ENCODE measurements around the gene RBM48.

Gene RBM48

DNA sequence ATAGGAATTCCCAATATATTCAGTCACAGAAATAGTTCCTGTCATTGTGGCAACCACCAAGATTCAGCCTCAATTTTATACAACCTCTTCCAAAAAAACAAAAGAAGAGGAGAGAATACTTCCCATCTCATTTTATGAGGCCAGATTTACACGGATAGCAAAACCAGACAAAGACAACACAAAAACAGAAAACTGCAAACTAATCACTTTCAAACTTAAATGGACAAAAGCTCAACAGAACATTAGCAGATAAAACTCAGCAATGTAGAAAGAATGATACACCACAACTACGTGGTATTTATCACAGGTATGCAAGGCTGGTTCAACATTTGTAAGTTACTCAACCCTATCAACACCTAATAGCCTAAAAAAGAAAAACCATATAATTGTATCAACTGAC is 22.2 kb upstream of the RBM48 start:
- ChIA-PET POLR2A (no interaction called here), CTCF (interaction anchor here (0.6 to 1.0 kb wide), 3 partner anchors 50 to 1797 kb away, joined by 3 to 4 read pairs (median 3); no protein-coding TSS in a partner anchor)
- no peaks in the 10 kb centered on the region for H3K4me1 ChIP-seq (ENCODE audit: control insufficient read depth, insufficient read depth, low read length)
- H3K27ac ChIP-seq (ENCODE audit: extremely low read depth, low read depth, low read length), result no peak overlapping the region
- H3K4me3 ChIP-seq (ENCODE audit: low read depth, low read length), result no peak overlapping the region
- peaks cover 44 to 53% of the 10 kb centered on the region in 2 experiments for H3K36me3 ChIP-seq (ENCODE audit: control insufficient read depth in 2 of 2, insufficient read depth in 1 of 2, low read length in 2 of 2)
- no peaks in the 10 kb centered on the region for H3K9me3 ChIP-seq (ENCODE audit: control insufficient read depth, insufficient read depth, low read depth, low read length)
- TF ChIP-seq ZNF391 (tag by site-specific recombination; IDR thresholded peaks at IDR 0.05; ENCODE audit: borderline replicate concordance, low read depth) (no peak), ZNF785 (tag by site-specific recombination; IDR thresholded peaks at IDR 0.05) (no peak), ZNF169 (tag by site-specific recombination; IDR thresholded peaks at IDR 0.05) (no peak), ZBTB8A (tag by site-specific recombination; IDR thresholded peaks at IDR 0.05) (no peak), ZFP3 (tag by site-specific recombination; IDR thresholded peaks at IDR 0.05; ENCODE audit: low read depth) (no peak), ZNF302 (tag by site-specific recombination; IDR thresholded peaks at IDR 0.05; ENCODE audit: low read depth) (no peak), ZXDB (tag by site-specific recombination; IDR thresholded peaks at IDR 0.05) (no peak), ZNF19 (tag by site-specific recombination; IDR thresholded peaks at IDR 0.05; ENCODE audit: low read depth) (no peak), ZNF157 (tag by site-specific recombination; IDR thresholded peaks at IDR 0.05) (no peak), ZNF621 (tag by site-specific recombination; IDR thresholded peaks at IDR 0.05) (no peak), ZNF184 (tag by site-specific recombination; IDR thresholded peaks at IDR 0.05) (no peak), ZNF701 (tag by site-specific recombination; IDR thresholded peaks at IDR 0.05) (no peak), ZNF664 (tag by site-specific recombination; IDR thresholded peaks at IDR 0.05) (no peak), TRIM28 (IDR thresholded peaks at IDR 0.05; ENCODE audit: borderline replicate concordance, low read length) (no peak)
- TF ChIP-seq, protein P1, sequence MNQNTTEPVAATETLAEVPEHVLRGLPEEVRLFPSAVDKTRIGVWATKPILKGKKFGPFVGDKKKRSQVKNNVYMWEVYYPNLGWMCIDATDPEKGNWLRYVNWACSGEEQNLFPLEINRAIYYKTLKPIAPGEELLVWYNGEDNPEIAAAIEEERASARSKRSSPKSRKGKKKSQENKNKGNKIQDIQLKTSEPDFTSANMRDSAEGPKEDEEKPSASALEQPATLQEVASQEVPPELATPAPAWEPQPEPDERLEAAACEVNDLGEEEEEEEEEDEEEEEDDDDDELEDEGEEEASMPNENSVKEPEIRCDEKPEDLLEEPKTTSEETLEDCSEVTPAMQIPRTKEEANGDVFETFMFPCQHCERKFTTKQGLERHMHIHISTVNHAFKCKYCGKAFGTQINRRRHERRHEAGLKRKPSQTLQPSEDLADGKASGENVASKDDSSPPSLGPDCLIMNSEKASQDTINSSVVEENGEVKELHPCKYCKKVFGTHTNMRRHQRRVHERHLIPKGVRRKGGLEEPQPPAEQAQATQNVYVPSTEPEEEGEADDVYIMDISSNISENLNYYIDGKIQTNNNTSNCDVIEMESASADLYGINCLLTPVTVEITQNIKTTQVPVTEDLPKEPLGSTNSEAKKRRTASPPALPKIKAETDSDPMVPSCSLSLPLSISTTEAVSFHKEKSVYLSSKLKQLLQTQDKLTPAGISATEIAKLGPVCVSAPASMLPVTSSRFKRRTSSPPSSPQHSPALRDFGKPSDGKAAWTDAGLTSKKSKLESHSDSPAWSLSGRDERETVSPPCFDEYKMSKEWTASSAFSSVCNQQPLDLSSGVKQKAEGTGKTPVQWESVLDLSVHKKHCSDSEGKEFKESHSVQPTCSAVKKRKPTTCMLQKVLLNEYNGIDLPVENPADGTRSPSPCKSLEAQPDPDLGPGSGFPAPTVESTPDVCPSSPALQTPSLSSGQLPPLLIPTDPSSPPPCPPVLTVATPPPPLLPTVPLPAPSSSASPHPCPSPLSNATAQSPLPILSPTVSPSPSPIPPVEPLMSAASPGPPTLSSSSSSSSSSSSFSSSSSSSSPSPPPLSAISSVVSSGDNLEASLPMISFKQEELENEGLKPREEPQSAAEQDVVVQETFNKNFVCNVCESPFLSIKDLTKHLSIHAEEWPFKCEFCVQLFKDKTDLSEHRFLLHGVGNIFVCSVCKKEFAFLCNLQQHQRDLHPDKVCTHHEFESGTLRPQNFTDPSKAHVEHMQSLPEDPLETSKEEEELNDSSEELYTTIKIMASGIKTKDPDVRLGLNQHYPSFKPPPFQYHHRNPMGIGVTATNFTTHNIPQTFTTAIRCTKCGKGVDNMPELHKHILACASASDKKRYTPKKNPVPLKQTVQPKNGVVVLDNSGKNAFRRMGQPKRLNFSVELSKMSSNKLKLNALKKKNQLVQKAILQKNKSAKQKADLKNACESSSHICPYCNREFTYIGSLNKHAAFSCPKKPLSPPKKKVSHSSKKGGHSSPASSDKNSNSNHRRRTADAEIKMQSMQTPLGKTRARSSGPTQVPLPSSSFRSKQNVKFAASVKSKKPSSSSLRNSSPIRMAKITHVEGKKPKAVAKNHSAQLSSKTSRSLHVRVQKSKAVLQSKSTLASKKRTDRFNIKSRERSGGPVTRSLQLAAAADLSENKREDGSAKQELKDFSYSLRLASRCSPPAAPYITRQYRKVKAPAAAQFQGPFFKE (tag by site-specific recombination; IDR thresholded peaks at IDR 0.05; ENCODE audit: borderline replicate concordance), result no peak
- TF ChIP-seq, protein P2, sequence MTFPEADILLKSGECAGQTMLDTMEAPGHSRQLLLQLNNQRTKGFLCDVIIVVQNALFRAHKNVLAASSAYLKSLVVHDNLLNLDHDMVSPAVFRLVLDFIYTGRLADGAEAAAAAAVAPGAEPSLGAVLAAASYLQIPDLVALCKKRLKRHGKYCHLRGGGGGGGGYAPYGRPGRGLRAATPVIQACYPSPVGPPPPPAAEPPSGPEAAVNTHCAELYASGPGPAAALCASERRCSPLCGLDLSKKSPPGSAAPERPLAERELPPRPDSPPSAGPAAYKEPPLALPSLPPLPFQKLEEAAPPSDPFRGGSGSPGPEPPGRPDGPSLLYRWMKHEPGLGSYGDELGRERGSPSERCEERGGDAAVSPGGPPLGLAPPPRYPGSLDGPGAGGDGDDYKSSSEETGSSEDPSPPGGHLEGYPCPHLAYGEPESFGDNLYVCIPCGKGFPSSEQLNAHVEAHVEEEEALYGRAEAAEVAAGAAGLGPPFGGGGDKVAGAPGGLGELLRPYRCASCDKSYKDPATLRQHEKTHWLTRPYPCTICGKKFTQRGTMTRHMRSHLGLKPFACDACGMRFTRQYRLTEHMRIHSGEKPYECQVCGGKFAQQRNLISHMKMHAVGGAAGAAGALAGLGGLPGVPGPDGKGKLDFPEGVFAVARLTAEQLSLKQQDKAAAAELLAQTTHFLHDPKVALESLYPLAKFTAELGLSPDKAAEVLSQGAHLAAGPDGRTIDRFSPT (tag by site-specific recombination; IDR thresholded peaks at IDR 0.05), result no peak
- TF ChIP-seq, protein P3, sequence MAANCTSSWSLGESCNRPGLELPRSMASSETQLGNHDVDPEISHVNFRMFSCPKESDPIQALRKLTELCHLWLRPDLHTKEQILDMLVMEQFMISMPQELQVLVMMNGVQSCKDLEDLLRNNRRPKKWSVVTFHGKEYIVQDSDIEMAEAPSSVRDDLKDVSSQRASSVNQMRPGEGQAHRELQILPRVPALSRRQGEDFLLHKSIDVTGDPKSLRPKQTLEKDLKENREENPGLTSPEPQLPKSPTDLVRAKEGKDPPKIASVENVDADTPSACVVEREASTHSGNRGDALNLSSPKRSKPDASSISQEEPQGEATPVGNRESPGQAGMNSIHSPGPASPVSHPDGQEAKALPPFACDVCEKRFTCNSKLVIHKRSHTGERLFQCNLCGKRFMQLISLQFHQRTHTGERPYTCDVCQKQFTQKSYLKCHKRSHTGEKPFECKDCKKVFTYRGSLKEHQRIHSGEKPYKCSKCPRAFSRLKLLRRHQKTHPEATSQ (tag by site-specific recombination; IDR thresholded peaks at IDR 0.05), result no peak

GRCh38 chr7:92508946-92509345 is 19.6 kb upstream of the RBM48 start:
- no peaks in the 10 kb centered on the region for H3K9me3 ChIP-seq (ENCODE audit: control insufficient read depth, insufficient read depth, low read depth, low read length)
- H3K4me1 ChIP-seq (ENCODE audit: control insufficient read depth, insufficient read depth, low read length), result no peaks in the 10 kb centered on the region
- POLR2A ChIA-PET, result no interaction called here
- peaks cover 37 to 43% of the 10 kb centered on the region in 2 experiments for H3K36me3 ChIP-seq (ENCODE audit: control insufficient read depth in 2 of 2, insufficient read depth in 1 of 2, low read length in 2 of 2)
- CTCF ChIA-PET, result no interaction called here
- no peak overlapping the region for H3K27ac ChIP-seq (ENCODE audit: extremely low read depth, low read depth, low read length)
- no peak overlapping the region for H3K4me3 ChIP-seq (ENCODE audit: low read depth, low read length)
- TF ChIP-seq ZNF518A (tag by site-specific recombination; conservative IDR thresholded peaks at IDR 0.05; ENCODE audit: low read depth), result no peak
- no peak for TF ChIP-seq ZEB2 (tag by site-specific recombination; IDR thresholded peaks at IDR 0.05)
- no peak for TF ChIP-seq ZBTB48 (tag by site-specific recombination; IDR thresholded peaks at IDR 0.05)
- no peak for TF ChIP-seq ZNF114 (tag by site-specific recombination; IDR thresholded peaks at IDR 0.05)
- TF ChIP-seq BCL11B (tag by site-specific recombination; IDR thresholded peaks at IDR 0.05; ENCODE audit: low read depth), result no peak
